Measurements from ENCODE around the gene PTX3. TPM values are rescaled to one million over a fixed set of nuclear protein-coding genes. Genes with fewer than 3 reads are reported as not detected.

Gene PTX3
- total RNA-seq, 1 experiment from 2014 or later, result 2.1 TPM

DNA sequence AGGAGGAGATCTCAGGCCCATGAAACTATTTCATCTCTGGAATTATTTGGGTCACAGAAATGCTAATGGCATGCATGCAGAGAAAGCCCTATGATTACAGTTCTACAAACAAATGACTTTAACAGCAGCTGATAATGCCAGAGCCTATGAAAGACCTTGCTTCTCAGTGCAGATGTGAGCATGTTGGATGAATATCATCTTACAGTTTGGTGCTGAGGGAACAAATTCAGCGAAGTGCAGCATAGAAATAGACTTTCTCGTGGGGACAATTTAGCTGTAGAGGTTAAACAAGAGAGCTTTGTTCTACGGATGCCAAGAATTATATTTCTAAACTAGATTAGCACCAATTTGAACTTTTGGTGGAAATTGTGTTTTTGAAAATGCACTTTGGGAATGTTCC lies 27.7 kb downstream of the PTX3 start:
- no TSS peak for BruUV-seq (replicated peaks)
- Histone ChIP-seq H3K4me1 (ENCODE audit: control insufficient read depth, insufficient read depth, low read length) (no peaks in the 10 kb centered on the region), H3K4me3 (ENCODE audit: low read depth in 2 of 2, low read length in 2 of 2) (no peak overlapping the region), H3K9me3 (ENCODE audit: control insufficient read depth, insufficient read depth, low read depth, low read length) (no peaks in the 10 kb centered on the region), H3K36me3 (ENCODE audit: control insufficient read depth, insufficient read depth, low read length) (no peaks in the 10 kb centered on the region), H3K27me3 (ENCODE audit: control insufficient read depth, insufficient read depth, low read length) (no peaks in the 10 kb centered on the region), H3K27ac (ENCODE audit: low read length) (no peak overlapping the region)
- intact Hi-C loops (cut with micrococcal nuclease; ENCODE audit: unreplicated experiment), result no loop called here
- no peak for TF ChIP-seq TCF7L2 (IDR thresholded peaks at IDR 0.05; ENCODE audit: low read depth, low read length)
- TF ChIP-seq POLR2AphosphoS5 (IDR thresholded peaks at IDR 0.05; ENCODE audit: low read depth, low read length), result no peak
- TF ChIP-seq, protein P1, sequence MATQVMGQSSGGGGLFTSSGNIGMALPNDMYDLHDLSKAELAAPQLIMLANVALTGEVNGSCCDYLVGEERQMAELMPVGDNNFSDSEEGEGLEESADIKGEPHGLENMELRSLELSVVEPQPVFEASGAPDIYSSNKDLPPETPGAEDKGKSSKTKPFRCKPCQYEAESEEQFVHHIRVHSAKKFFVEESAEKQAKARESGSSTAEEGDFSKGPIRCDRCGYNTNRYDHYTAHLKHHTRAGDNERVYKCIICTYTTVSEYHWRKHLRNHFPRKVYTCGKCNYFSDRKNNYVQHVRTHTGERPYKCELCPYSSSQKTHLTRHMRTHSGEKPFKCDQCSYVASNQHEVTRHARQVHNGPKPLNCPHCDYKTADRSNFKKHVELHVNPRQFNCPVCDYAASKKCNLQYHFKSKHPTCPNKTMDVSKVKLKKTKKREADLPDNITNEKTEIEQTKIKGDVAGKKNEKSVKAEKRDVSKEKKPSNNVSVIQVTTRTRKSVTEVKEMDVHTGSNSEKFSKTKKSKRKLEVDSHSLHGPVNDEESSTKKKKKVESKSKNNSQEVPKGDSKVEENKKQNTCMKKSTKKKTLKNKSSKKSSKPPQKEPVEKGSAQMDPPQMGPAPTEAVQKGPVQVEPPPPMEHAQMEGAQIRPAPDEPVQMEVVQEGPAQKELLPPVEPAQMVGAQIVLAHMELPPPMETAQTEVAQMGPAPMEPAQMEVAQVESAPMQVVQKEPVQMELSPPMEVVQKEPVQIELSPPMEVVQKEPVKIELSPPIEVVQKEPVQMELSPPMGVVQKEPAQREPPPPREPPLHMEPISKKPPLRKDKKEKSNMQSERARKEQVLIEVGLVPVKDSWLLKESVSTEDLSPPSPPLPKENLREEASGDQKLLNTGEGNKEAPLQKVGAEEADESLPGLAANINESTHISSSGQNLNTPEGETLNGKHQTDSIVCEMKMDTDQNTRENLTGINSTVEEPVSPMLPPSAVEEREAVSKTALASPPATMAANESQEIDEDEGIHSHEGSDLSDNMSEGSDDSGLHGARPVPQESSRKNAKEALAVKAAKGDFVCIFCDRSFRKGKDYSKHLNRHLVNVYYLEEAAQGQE (IDR thresholded peaks at IDR 0.05; ENCODE audit: insufficient read depth in 1 of 2, low read depth in 2 of 2, low read length in 1 of 2), result no peak
- no peak for TF ChIP-seq SIN3A (IDR thresholded peaks at IDR 0.05; ENCODE audit: borderline replicate concordance, insufficient read depth, low read depth, low read length)
- TF ChIP-seq, protein P2, sequence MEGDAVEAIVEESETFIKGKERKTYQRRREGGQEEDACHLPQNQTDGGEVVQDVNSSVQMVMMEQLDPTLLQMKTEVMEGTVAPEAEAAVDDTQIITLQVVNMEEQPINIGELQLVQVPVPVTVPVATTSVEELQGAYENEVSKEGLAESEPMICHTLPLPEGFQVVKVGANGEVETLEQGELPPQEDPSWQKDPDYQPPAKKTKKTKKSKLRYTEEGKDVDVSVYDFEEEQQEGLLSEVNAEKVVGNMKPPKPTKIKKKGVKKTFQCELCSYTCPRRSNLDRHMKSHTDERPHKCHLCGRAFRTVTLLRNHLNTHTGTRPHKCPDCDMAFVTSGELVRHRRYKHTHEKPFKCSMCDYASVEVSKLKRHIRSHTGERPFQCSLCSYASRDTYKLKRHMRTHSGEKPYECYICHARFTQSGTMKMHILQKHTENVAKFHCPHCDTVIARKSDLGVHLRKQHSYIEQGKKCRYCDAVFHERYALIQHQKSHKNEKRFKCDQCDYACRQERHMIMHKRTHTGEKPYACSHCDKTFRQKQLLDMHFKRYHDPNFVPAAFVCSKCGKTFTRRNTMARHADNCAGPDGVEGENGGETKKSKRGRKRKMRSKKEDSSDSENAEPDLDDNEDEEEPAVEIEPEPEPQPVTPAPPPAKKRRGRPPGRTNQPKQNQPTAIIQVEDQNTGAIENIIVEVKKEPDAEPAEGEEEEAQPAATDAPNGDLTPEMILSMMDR (IDR thresholded peaks at IDR 0.05), result no peak
- DNase-seq (ENCODE audit: low read depth, low spot score), result no peak
- ATAC-seq, result no peak
- POLR2A ChIA-PET, result no interaction called here
- CTCF ChIA-PET, result no interaction called here
- in situ Hi-C loops (cut with HindIII; ENCODE audit: low pct_unique_long_range_greater_than_20kb, low sequenced_read_pairs), result no loop called here

DNA sequence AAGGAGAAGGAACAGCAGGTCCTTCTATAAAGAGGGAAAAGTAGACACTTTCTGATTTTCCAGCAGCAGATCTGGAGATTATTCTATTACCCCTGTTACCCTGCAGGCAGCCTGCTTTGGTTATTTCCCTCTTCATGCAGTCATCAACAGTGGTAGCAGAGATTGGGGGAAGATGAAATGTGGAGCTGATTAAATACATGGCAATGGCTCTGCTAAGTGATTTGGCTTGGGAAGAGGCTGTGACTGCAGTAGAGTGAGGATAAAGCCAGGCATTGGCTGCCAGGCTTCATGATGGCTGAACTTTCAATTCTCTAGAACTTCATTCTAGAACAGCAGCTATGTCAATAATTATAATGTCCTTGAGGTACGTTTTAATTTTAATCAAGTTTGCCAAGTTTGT lies 29.1 kb downstream of the PTX3 start:
- Histone ChIP-seq H3K4me1 (ENCODE audit: control insufficient read depth, insufficient read depth, low read length) (no peaks in the 10 kb centered on the region), H3K36me3 (ENCODE audit: control insufficient read depth, insufficient read depth, low read length) (no peaks in the 10 kb centered on the region), H3K27ac (ENCODE audit: low read length) (no peak overlapping the region), H3K4me3 (ENCODE audit: low read depth in 2 of 2, low read length in 2 of 2) (no peak overlapping the region), H3K27me3 (ENCODE audit: control insufficient read depth, insufficient read depth, low read length) (no peaks in the 10 kb centered on the region), H3K9me3 (ENCODE audit: control insufficient read depth, insufficient read depth, low read depth, low read length) (no peaks in the 10 kb centered on the region)
- ATAC-seq, result no peak
- DNase-seq (ENCODE audit: low read depth, low spot score), result no peak
- ChIA-PET CTCF (no interaction called here), POLR2A (no interaction called here)
- in situ Hi-C loops (cut with HindIII; ENCODE audit: low pct_unique_long_range_greater_than_20kb, low sequenced_read_pairs) (no loop called here), intact Hi-C loops (cut with micrococcal nuclease; ENCODE audit: unreplicated experiment) (no loop called here)
- TF ChIP-seq POLR2AphosphoS5 (IDR thresholded peaks at IDR 0.05; ENCODE audit: low read depth, low read length) (no peak), TCF7L2 (IDR thresholded peaks at IDR 0.05; ENCODE audit: low read depth, low read length) (no peak), SIN3A (IDR thresholded peaks at IDR 0.05; ENCODE audit: borderline replicate concordance, insufficient read depth, low read depth, low read length) (no peak)
- TF ChIP-seq, protein P2 (IDR thresholded peaks at IDR 0.05), result no peak
- TF ChIP-seq, protein P1 (IDR thresholded peaks at IDR 0.05; ENCODE audit: insufficient read depth in 1 of 2, low read depth in 2 of 2, low read length in 1 of 2), result no peak
- no TSS peak for BruUV-seq (replicated peaks)

Measured in Panc1 (cell line).